ENCODE results near the gene GALM. TPM values are rescaled to one million over a fixed set of nuclear protein-coding genes. Genes with fewer than 3 reads are reported as not detected.
"Not testable (repeated sequence)": the region's sequence is repeated elsewhere in the genome, so short reads cannot be mapped to it uniquely, and the experiment has no call there.

The GALM gene
- total and polyA plus RNA-seq, 2 of the 13 experiments (the other 11 are each of a cell fraction or from before 2014, with no cell fraction given), result 65.5 to 90.0 TPM

GRCh38 chr2:38706846-38707345, 41.0 kb downstream of the GALM start:
- no peak overlapping the region for H3K27ac ChIP-seq (ENCODE audit: extremely low read length, insufficient read depth, low read length)
- 0 out of 2 replicates have a peak, but pooled peaks cover 2% of the 10 kb centered on the region for H4K20me1 ChIP-seq (ENCODE audit: insufficient read depth, low read length)
- in situ Hi-C loops (cut with HindIII; ENCODE audit: extremely low pct_ligation_motif_present, low pct_unique_long_range_greater_than_20kb), result no loop called here
- no peak overlapping the region for H3K4me2 ChIP-seq (ENCODE audit: low read depth, low read length)
- ATAC-seq, result no peak
- no peak for FAIRE-seq
- TF ChIP-seq BCL3 (CRISPR knock-in tag; IDR thresholded peaks at IDR 0.05) (no peak), SSRP1 (CRISPR knock-in tag; IDR thresholded peaks at IDR 0.05) (no peak), ZFP62 (CRISPR knock-in tag; IDR thresholded peaks at IDR 0.05) (no peak), FOXJ3 (CRISPR knock-in tag; IDR thresholded peaks at IDR 0.05; ENCODE audit: borderline replicate concordance) (no peak), MED8 (CRISPR knock-in tag; IDR thresholded peaks at IDR 0.05; ENCODE audit: insufficient replicate concordance) (no peak), ZNF136 (CRISPR knock-in tag; IDR thresholded peaks at IDR 0.05; ENCODE audit: low read depth) (no peak)
- H3K27me3 ChIP-seq (ENCODE audit: control insufficient read depth in 1 of 2, insufficient read depth in 2 of 2, low read length in 2 of 2), result no peaks in the 10 kb centered on the region
- no peak overlapping the region for H3K4me3 ChIP-seq (replicated peaks in 1 of 3; ENCODE audit: insufficient read depth in 1 of 3, low read depth in 2 of 3, low read length in 3 of 3)
- BruUV-seq (replicated peaks), result no TSS peak
- H3K36me3 ChIP-seq (replicated peaks in 1 of 2; ENCODE audit: control insufficient read depth in 1 of 2, insufficient read depth in 2 of 2, low read length in 2 of 2), result peaks cover 18 to 75% of the 10 kb centered on the region in 2 experiments
- H3K9ac ChIP-seq (ENCODE audit: insufficient read depth, low read depth, low read length), result no peak overlapping the region
- no peak overlapping the region for H2AFZ ChIP-seq (ENCODE audit: low read length)
- 93% methylated on average over 6 of the region's 6 CpGs for WGBS (ENCODE audit: low lambda C conversion rate)
- no peaks in the 10 kb centered on the region for H3K9me3 ChIP-seq (ENCODE audit: low read length)
- POLR2A ChIA-PET, result no interaction called here
- CTCF ChIA-PET (ENCODE audit: low intra/inter-chr PET ratio, low total read pairs), result no interaction called here
- intact Hi-C loops (cut with micrococcal nuclease; ENCODE audit: unreplicated experiment), result no loop called here
- H3K79me2 ChIP-seq (ENCODE audit: insufficient read depth, low read length), result peaks cover 19% of the 10 kb centered on the region
- no peak for DNase-seq (ENCODE audit: low spot score)
- H3K4me1 ChIP-seq (ENCODE audit: insufficient read depth, low read length), result no peaks in the 10 kb centered on the region

GRCh38 chr2:38708491-38708890, 42.6 kb downstream of the GALM start:
- POLR2A ChIA-PET, result interaction anchor here (0.7 kb wide), 1 partner anchor 107 kb away, joined by 3 read pairs; no protein-coding TSS in a partner anchor
- BruUV-seq (replicated peaks); H3K27ac ChIP-seq (ENCODE audit: extremely low read length, insufficient read depth, low read length); H3K27me3 ChIP-seq (ENCODE audit: control insufficient read depth in 1 of 2, insufficient read depth in 2 of 2, low read length in 2 of 2); ATAC-seq; H3K9ac ChIP-seq (ENCODE audit: insufficient read depth, low read depth, low read length); FAIRE-seq; intact Hi-C loops (cut with micrococcal nuclease; ENCODE audit: unreplicated experiment); in situ Hi-C loops (cut with HindIII; ENCODE audit: extremely low pct_ligation_motif_present, low pct_unique_long_range_greater_than_20kb); H3K4me2 ChIP-seq (ENCODE audit: low read depth, low read length); H3K4me1 ChIP-seq (ENCODE audit: insufficient read depth, low read length); H3K9me3 ChIP-seq (ENCODE audit: low read length); H3K4me3 ChIP-seq (replicated peaks in 1 of 3; ENCODE audit: insufficient read depth in 1 of 3, low read depth in 2 of 3, low read length in 3 of 3); H4K20me1 ChIP-seq (ENCODE audit: insufficient read depth, low read length); CTCF ChIA-PET (ENCODE audit: low intra/inter-chr PET ratio, low total read pairs); H2AFZ ChIP-seq (ENCODE audit: low read length); DNase-seq (ENCODE audit: low spot score): not testable (repeated sequence)
- Histone ChIP-seq H3K79me2 (ENCODE audit: insufficient read depth, low read length) (peaks cover 12% of the 10 kb centered on the region), H3K36me3 (replicated peaks in 1 of 2; ENCODE audit: control insufficient read depth in 1 of 2, insufficient read depth in 2 of 2, low read length in 2 of 2) (peaks cover 20 to 79% of the 10 kb centered on the region in 2 experiments)
- 93% methylated on average over 9 of the region's 9 CpGs for WGBS (ENCODE audit: low lambda C conversion rate)

Data from HepG2 (cell line).